HepG2 (cell line): ENCODE data around the gene MXD1. TPM values are rescaled to one million over a fixed set of nuclear protein-coding genes. Genes with fewer than 3 reads are reported as not detected.

Experiments used
- CREB1 ChIP-seq, 2 experiments: fragments of 450-650 bp in 1 of 2; IDR thresholded peaks; 2 replicates each; pipeline ENCODE4 v1.6.1; 2016 to 2017; ENCODE audit warnings: control low read depth in 1 of 2, mild to moderate bottlenecking in 1 of 2, missing compliant biosample characterization in 1 of 2, missing genetic modification characterization in 1 of 2
- GATAD1 ChIP-seq: IDR thresholded peaks from 2 replicates; pipeline ENCODE4 v1.6.1; 2016; ENCODE audit warnings: missing genetic modification reagents, missing compliant biosample characterization
- HOXA7 ChIP-seq: sonication (generic); formaldehyde crosslinking; IDR thresholded peaks from 2 replicates; pipeline ENCODE4 v1.8.1; 2022; ENCODE audit warnings: mild to moderate bottlenecking, missing genetic modification reagents, moderate library complexity
- MTF2 ChIP-seq: sonication (generic); formaldehyde crosslinking; IDR thresholded peaks from 2 replicates; pipeline ENCODE4 v1.5.0; 2020; ENCODE audit warnings: missing genetic modification reagents, borderline replicate concordance
- NFRKB ChIP-seq: fragments of 450-650 bp; IDR thresholded peaks from 2 replicates; pipeline ENCODE4 v1.6.1; 2017
- POLR2G ChIP-seq: fragments of 200-400 bp; formaldehyde crosslinking; IDR thresholded peaks from 2 replicates; pipeline ENCODE4 v1.6.1; 2018; ENCODE audit warnings: mild to moderate bottlenecking, low read depth, low read length, moderate library complexity
- SALL1 ChIP-seq: sonication (generic); formaldehyde crosslinking; IDR thresholded peaks from 2 replicates; pipeline ENCODE4 v1.8.0; 2022; ENCODE audit warnings: mild to moderate bottlenecking, missing genetic modification reagents
- TBL1XR1 ChIP-seq: fragments of 150-350 bp; IDR thresholded peaks from 2 replicates; pipeline ENCODE4 v1.6.1; 2014; ENCODE audit warnings: borderline replicate concordance, low read length; ENCODE audit not compliant: partially characterized antibody
- TFE3 ChIP-seq: IDR thresholded peaks from 2 replicates; pipeline ENCODE4 v1.6.1; 2016
- ZNF142 ChIP-seq: sonication (generic); formaldehyde crosslinking; IDR thresholded peaks from 2 replicates; pipeline ENCODE4 v1.4.0; 2020; ENCODE audit warnings: missing genetic modification reagents
- ZNF3 ChIP-seq: IDR thresholded peaks from 2 replicates; pipeline ENCODE4 v1.7.0; 2017; ENCODE audit warnings: inconsistent platforms
- ZNF609 ChIP-seq: sonication (generic); formaldehyde crosslinking; IDR thresholded peaks from 2 replicates; pipeline ENCODE4 v1.4.0; 2020; ENCODE audit warnings: mild to moderate bottlenecking, missing genetic modification reagents, borderline replicate concordance
- ZNF629 ChIP-seq: sonication (generic); formaldehyde crosslinking; conservative IDR thresholded peaks from 2 replicates; pipeline ENCODE4 v1.5.0; 2020; ENCODE audit warnings: missing genetic modification reagents
- ZNF740 ChIP-seq: sonication (generic); formaldehyde crosslinking; IDR thresholded peaks from 2 replicates; pipeline ENCODE4 v1.4.0; 2020; ENCODE audit warnings: missing genetic modification reagents
- polyA plus RNA-seq, 8 experiments: library from polyadenylated mRNA; depleted of rRNA in 3 of 8; stranded (reverse) in 7 of 8; unstranded in 1 of 8; fragments of >200 nt; fragmentation: Illumina TruSeq in 4 of 8; extraction: Trizol in 4 of 8; gene quantifications; 2 replicates each; pipeline versions ENCODE4 v1.2.1 to v1.2.3, GENCODE V29; 2011 to 2016; ENCODE audit warnings: low read depth in 4 of 8, missing spikeins in 1 of 8, mixed read lengths in 1 of 8; ENCODE audit not compliant: insufficient read depth in 1 of 8
- total RNA-seq, 5 experiments: library from RNA; depleted of rRNA; stranded (reverse); fragments of >200 nt; fragmentation: Illumina TruSeq; extraction: Trizol; gene quantifications; 2 replicates each; pipeline ENCODE4 v1.2.3, GENCODE V29; 2016; ENCODE audit warnings: low read depth in 1 of 5

Gene MXD1
- total and polyA plus RNA-seq, 2 of the 13 experiments (the other 11 are each of a cell fraction or from before 2014, with no cell fraction given), result 6.4 to 14.9 TPM

- TF ChIP-seq ZNF142 (peak; percentile 90; the same call in 1 of the 2 replicates), MTF2 (CRISPR knock-in tag) (no peak; the same call in 1 of the 2 replicates), ZNF3 (CRISPR knock-in tag) (no peak), TBL1XR1 (peak; percentile 44), ZNF629 (CRISPR knock-in tag) (no peak), TFE3 (CRISPR knock-in tag) (peak; percentile 20; the same call in 1 of the 2 replicates), ZNF740 (CRISPR knock-in tag) (peak; percentile 40; the same call in 1 of the 2 replicates), POLR2G (peak; percentile 88), SALL1 (CRISPR knock-in tag) (peak; percentile 91), GATAD1 (peak; percentile 54; the same call in 1 of the 2 replicates), CREB1 (IDR thresholded peaks at IDR 0.05) (peak; percentile 91), CREB1 (CRISPR knock-in tag; IDR thresholded peaks at IDR 0.05) (peak; percentile 95), HOXA7 (no peak), ZNF609 (CRISPR knock-in tag) (peak; percentile 71; the same call in 1 of the 2 replicates), NFRKB (no peak)
Observed at GRCh38 chr2:69914164-69914949, 552 bp upstream of the MXD1 start (continued).
